ENCODE measurements around the gene AXIN2.

AXIN2 gene, protein sequence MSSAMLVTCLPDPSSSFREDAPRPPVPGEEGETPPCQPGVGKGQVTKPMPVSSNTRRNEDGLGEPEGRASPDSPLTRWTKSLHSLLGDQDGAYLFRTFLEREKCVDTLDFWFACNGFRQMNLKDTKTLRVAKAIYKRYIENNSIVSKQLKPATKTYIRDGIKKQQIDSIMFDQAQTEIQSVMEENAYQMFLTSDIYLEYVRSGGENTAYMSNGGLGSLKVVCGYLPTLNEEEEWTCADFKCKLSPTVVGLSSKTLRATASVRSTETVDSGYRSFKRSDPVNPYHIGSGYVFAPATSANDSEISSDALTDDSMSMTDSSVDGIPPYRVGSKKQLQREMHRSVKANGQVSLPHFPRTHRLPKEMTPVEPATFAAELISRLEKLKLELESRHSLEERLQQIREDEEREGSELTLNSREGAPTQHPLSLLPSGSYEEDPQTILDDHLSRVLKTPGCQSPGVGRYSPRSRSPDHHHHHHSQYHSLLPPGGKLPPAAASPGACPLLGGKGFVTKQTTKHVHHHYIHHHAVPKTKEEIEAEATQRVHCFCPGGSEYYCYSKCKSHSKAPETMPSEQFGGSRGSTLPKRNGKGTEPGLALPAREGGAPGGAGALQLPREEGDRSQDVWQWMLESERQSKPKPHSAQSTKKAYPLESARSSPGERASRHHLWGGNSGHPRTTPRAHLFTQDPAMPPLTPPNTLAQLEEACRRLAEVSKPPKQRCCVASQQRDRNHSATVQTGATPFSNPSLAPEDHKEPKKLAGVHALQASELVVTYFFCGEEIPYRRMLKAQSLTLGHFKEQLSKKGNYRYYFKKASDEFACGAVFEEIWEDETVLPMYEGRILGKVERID

DNA sequence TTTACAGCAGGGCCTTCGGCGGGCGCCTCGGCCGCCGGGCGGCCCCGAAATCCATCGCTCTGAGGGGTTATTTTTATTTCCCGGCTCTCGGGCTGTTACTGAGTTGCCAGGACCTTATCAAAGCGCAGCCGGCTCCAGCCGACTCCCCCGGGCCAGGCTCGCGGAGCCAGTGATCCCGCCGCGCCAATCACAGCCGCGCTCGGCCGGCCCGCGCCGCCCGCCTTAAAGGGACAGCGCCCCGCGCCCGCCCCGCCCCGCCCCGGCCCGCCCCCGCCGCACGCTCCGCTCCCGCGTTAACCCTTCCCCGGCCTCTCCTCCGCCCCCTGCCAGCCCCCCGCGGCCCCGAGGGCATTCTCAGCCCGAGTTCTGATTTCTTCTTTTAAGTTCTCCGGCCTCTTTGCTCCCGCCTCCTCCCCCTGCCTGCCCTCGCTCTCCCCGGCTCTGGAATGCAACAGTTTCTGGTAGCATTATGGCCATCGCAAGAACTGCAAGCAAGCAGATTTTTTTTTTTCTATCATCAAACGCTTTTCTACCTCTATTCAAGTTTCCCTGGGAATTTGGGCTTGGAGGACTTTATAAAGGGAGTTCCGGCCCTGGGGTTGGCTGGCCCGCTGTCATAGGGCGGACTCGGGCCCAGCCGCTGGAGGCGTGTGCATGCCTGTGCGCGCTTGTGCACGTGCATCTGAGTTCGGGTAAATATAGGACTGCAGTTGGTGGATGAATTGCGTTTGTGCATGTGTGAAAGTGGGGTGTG is at the start of gene AXIN2:
AXIN2 (minus strand) TSS at position 197 of the 754 bp plus-strand sequence. CDS start 3,028 bp downstream, outside the sequence.
- DNase-seq (ENCODE audit: low read depth) = peak; percentile 74

DNA sequence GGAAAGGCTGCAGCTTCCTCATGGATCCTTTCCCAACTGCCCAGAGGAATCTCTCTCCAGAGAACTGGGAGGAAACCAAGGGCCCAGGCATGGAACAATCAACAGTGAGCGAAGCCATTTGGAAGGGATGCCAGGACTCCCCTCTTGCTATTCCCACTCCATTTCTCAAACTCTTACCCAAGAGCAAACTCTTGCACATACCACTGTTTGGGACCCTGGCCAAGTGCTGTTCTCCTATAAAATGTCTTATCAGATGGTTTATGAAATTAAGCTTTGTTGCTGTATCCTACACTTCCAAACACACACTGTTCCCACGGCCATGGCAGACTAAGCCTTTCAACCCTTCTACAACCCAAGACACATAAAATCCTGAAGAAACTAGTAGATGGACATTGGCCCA is 48.3 kb upstream of the AXIN2 start:
- no peak for DNase-seq (ENCODE audit: low read depth)

DNA sequence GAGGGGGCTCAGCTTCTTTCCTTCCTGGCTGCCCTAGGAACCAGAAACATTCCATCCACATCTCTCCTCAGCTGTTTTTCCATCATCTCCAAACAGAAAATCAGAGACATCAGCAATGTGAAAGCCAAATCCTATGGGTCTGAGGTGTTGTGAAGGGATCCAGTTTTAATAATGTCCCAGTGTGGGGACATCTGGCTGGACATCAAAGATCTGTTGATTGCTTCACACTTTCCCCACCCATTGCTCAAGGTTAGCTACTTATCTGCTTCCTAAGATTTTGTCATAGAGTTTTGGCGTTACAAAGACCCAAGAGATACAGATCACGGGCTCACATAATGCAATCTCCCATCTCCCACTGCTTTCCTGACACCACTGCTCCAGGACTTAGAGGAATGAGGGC is 47.8 kb upstream of the AXIN2 start:
- no peak for DNase-seq (ENCODE audit: low read depth)

DNA sequence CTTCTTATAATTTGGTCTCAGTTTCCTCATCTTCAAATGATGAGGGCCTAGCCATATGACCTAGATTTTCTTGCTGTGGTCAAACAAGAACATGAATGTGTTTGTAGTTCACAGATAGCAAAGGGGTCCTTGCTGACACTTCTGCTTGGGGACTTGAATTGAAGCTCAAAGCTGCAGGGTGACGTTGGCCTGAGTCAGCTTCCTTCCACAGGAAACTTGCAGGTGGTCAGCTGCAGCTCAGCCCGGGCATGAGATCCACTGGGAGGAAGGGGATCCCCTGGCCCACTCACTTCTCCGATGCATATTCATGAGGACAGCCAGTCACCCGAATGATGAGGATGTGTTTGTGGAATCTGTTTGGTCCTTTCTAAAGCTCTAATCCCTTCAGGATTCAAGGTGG is 42.6 kb upstream of the AXIN2 start:
- no peak for DNase-seq (ENCODE audit: low read depth)

DNA sequence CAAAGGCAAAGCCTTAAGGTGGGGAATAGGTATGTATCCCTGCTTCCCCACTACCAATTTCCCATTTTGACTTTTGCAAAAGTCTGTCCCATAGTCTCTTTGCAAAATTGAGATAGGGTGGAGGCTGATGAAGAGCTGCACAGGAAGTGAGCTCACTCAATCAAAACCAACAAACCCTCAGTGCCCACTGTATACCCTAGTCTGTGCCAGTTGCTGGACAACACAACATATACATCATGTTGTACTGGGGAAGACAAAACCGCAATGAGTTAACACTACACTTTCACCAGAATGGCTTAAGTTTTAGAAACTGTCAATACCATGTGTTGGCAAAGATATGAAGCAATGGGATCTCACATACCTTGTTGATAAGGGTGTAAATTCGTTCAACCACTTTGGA is 40.4 kb upstream of the AXIN2 start:
- DNase-seq (ENCODE audit: low read depth) = no peak

DNA sequence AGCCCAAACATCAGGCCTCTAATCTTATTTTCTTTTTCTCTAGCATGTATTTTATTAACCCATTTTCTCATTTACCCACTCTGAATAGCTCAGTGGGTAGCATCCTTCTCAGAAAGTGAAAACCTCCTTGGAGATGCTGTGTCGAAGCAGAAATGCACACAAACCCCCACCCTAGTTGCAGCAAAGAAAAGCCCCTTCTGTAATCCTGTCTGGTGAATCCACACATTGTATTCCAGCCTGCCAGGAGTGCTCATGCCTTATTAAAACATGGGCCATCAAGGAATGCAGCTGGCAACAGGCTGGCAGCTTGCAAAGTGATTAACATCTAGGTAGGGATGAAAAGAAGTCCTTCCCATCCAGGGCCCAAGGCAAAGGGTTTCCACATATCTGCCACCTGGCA is 39.7 kb upstream of the AXIN2 start:
- no peak for DNase-seq (ENCODE audit: low read depth)

DNA sequence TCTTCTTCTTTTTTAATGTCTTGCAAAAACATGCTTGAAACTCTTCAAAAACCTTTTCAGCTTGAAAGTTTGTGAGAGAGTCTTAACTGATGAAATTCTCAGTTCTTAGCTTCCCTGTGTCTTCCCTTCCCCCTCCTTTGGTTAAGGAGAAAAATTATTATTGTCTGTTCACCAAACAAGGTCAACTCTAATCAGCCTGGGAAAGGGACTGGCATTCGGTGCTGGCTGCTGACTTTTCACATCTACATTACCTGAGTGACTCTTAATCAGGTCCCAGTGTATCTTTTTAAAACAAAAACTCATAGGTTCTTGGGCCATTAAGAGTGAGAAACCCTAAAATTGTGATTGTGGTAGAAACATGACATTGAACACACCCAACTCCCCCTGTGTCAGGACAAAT is 39.1 kb upstream of the AXIN2 start:
- DNase-seq (ENCODE audit: low read depth) = no peak

DNA sequence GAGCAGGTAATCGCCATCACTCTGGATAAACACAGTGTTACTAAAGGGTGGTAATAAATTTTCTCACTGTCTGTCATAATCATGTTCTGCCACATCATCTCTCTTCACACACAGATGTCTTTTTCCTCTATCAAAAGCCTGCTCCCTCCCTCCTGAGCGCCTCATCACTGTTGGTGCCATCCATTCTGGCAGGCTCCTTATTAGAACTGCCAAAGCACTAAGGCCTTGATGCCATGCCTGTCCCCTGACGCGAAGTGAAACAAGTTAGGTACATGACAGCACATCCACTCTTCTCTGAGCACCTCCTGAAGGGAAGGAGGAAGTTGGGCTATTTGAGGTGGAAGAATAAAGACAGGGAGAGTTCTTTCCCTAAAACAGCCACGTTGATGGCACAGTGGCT is 38.2 kb upstream of the AXIN2 start:
- no peak for DNase-seq (ENCODE audit: low read depth)

DNA sequence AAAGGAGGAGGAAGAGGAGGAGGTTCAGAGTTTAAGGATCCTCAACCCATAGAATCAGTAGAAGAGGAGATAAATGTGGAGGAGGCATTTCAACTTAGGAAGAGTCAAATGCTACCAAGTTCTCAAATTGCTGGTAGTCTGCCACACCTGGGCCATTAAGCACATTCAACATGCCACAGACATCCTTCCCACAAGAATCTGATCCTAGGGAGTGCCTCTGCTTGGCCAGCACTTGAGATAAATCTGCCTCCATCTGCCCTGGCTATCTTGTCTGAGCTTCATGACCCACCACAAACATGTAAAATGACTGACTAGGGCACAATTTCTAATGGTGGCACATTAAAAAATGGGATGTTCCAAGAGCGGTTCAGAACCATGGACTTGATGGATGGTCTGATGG is 37.3 kb upstream of the AXIN2 start:
- no peak for DNase-seq (ENCODE audit: low read depth)

DNA sequence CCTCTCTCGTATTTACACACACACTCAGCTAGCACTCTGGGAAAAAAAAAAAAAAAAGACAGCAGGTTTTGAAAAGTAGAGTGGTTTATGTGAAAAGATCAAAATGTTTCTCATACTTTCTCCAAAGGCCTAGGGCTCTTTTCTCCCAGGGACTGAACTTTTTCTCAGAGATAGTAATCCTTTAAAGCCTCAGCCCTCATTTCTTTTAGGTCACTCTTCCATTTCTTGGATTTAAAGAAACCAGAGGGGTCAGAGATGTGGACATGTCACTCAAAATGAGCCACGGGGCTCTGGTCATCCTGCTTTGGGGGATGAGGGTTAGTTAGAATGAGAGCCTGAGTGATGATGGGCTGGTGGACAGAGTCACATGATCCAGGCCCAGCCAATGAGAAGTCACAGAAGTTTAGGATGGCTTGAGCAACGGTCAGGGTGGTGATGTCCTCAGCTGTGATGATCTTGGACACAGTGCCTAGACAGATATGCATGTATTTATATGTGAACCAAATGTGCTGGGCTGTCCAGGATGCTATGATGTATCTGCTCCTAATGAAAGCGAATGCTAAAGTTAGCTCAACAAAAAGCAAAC is 33.7 kb upstream of the AXIN2 start:
- no peak for DNase-seq (ENCODE audit: low read depth)

DNA sequence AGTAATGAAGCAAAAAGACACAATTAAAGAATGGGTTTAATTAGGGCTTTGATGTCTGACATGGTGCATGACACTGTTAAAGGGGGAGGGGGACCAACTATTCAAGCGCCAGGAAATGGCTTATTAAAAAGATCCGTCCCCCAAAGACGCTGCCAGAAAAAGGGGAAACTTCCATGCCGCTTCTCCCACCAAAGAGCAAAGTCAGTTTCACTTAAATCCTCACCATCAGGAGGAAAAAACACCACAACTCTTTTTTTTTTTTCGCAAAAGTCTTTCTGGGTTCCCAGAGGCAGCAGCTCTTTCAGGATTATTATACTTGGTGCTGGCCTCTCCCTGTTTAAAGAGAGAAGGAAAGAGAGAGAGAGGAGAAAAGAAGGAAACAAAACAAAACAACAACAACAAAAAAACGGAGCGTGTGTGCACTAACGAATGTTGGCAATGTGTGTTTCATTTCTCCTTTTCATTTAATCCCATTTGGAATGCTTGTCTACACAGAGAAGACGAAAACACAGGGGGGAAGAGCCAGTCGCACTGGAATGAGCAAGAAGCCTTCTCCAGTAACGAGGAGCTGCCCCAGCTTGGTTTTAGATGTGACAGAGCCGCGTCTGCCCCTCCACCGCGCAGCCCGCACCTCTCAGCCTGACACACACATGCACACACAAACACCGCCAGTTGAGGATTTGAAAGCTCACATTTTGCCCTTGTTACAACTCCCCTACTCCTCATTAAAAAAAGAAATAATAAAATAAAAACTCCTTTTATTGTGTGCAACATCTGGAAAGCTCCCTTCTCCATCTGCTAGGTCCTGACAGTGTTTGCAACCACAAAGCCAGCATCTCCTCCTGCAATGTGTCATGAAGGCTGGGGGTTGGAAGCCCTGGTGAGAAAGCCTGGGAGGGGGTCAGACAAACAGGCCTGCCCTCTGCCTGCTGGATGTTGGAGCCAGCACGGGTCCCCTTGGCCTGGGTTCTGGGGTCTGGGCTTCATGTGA is 32.7 kb upstream of the AXIN2 start:
- DNase-seq (ENCODE audit: low read depth) = no peak

DNA sequence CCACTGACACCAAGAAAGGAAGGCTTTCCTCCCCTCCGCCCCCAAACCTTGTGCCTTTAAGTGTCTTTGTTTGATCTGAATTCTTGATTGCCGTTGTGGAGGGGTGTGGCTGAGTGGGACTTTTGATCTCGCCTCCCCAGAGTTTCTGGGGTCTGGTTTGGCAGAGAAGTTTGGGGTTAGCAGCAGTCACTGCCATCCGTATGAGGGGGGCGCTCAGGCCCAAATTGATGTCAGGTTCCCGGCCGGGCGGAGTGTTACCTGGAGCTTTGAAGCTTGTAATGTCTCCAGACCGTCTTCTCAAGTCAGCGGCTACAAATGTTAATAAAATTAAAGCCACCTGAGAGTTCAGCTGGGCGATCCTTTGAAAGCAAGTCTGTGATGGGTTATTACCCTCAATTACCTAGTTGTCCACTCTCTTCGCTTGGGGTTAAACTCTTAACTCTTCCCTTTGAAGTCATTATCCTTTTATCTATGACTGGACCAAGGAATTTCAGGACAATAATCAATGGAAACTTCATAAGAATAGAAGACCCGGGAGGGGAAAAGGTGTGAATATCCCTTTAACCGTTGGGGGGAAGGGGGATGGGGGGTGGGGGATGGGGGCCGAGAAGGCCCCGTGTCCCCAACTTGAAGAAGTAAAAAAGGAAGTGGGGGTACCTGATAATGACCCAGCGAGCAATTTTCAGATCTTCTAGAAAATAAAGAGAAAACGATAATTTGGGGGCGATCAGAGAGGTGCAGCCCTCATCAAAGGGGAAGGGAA is 31.8 kb upstream of the AXIN2 start:
- DNase-seq (ENCODE audit: low read depth) = no peak

DNA sequence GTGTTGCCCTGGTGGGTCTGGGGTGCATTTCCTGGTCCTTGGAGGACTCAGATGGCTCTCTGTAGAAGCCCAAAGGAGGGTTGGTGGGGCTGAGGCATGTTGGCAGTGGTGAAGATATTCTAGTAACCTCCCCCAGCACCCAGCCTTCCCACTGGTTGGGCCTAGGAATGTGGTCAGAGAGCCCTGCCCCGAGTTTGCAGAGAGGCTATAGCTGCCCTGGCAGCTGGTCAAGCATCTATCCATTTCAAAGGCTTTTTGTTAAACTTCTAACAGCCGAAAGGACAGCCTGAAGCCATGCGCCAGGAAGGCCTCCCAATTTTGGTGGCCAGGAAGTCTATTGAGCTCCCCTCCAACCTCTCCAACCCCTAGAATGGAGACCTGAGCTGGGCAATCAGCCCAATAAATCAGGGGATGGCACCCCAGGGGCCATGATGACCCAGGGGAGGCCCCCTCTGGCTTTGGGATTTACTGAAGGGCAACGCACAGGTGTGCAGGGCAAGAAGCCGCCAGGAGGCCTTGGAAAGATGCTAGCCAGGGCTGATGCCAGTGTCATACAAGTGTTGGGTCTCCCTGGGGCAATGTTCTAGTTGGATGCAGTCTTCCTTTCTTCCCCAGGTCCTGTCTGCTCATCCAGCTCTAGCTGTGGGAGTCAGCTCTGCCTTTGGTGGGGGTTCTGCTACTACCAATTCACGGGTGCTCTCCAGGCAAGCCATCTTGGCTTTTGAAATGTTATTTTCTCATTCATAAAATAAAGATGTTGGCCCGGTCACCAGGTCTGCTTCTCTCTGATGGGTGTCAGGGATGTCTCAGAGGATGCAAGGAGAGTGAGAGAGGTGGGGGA is 30.9 kb upstream of the AXIN2 start:
- no peak for DNase-seq (ENCODE audit: low read depth)

DNA sequence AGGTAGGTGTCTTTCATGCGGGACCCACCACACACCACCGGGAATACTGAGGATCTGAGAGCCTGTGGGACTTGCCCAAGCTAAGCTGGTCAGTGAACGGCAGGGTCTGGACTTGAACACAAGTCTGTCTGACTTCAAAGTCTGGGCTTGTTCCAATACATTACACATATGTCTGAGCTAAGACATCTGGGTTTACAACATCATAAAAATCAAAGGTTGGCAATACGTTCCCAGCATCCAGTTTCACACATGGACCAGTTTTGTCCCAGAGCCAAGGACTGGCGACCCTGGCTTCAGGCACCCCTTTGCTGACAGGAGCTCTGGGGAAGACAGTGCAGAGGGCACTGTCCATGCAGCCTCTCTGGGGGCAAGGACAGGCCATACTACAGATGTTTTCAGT is 27.9 kb upstream of the AXIN2 start:
- no peak for DNase-seq (ENCODE audit: low read depth)

DNA sequence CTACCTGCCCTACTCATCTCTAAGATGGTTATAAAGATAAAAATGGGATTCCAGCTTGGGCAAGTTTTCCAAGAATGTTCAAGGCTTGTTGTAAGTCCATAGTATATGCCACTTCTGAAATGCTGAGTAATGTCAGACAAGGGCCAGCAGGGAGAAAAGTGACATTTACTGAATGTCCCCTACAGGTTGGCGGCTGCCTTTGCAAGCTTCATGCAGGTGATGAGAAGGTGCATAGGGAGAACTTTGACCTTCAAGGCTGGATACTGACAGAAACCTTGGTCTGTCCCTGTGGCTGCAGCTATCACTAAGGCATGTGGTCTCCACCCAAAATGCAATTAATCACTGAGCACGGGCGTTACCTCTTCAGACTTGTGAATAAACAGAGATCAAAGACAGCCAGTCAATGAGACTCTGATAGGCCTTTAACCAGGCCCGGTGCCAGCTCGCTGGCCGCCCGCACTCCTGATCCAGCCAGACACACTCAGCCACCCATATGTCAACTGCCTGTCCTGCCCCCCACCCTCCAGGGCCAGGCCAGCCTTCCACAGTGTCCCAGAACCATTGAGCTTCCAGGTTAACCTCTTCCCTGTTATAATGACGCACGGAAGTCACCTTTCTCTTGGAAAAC is 26.8 kb upstream of the AXIN2 start:
- no peak for DNase-seq (ENCODE audit: low read depth)

DNA sequence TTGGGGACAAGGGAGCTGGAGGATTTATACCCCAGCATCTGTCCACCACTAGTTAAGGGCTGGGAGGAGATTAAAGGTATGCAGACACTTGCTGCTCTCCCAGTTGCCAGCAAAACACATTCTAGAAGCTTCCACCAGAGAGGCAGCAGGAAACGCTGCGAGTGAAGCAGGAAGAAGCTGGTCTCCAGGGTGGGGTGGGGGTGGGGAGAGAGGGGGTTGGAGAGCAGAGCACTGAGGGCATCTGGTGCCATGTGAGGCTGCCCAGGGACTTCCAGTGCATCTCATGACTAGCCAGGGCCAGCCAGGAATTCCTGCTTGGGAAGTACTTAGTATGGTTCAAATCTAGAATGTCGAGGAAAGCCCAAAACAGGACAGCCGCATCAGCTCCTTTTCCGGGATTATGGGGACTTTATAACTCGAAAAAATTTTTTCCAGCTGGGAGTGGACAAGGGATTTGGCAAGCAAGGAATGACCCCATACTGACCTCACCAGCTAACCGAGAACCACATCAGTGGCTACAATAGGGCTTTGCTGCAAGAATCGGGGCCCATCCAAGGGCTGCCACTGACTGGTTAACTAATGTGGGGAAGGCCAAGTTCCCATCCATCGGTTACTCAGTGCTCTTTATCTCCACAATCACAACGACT is 26.2 kb upstream of the AXIN2 start:
- DNase-seq (ENCODE audit: low read depth) = no peak

DNA sequence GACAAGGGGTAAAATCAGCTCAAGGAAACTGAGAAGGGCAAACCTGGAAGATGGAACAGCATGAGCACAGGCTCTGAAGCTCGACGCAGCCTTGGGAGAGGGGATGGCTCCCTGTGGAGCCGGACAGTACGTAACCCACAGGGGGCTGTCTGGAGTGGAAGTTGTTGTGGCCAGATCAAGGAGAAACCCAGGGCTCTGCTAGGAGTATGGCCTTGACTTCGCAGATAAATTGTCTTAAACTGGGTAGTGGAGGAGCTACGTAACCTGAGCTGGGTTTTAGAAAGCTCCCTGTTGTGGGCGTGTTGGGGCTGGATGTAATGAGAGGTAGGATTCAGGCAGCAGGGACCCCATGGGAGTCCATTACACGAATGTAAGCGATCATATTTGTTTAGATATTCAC is 25.5 kb upstream of the AXIN2 start:
- DNase-seq (ENCODE audit: low read depth) = no peak
